ENCODE data around the gene ADCY10. TPM values are rescaled to one million over a fixed set of nuclear protein-coding genes. Genes with fewer than 3 reads are reported as not detected.
"Not testable (repeated sequence)": the region's sequence is repeated elsewhere in the genome, so short reads cannot be mapped to it uniquely, and the experiment has no call there.

The ADCY10 gene
- polyA plus RNA-seq, 12 donors, result 0.04 to 0.44 (median 0.13) TPM; not detected in 3

GRCh38 chr1:167861664-167862381 lies 52.1 kb downstream of the ADCY10 start:
- DNase-seq, result no peak

DNA sequence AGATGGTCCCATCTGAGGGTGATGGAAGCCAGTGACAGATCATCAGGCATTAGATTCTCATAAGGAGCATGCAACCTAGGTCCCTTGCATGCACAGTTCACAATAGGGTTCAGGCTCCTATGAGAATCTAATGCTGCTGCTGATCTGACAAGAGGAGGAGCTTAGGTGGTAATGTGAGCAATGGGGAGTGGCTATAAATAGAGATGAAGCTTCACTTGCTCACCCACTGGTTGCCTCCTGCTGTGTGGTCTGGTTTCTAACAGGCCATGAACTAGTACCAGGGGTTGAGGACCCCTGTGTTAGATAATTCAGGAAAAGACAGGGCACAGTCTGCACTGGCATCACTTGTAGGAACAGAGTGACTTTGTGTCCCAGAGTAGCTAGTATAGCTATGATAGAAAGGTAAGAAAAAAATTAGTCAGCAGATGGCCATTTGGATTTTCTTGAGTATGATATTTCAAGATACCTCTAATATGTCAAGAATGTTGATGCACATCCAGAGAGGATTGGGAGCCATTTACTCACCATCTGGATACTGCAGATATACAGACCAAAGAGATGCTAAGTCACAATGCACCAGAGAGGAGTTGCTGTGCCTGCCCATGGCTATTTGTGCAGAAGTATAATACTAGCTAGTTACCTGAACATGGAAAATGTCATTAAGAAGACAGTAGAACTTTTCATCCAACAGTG lies 53.6 kb downstream of the ADCY10 start:
- DNase-seq, result no peak

- DNase-seq, result no peak
Observed at GRCh38 chr1:167856711-167857418, 57.1 kb downstream of the ADCY10 start.

DNA sequence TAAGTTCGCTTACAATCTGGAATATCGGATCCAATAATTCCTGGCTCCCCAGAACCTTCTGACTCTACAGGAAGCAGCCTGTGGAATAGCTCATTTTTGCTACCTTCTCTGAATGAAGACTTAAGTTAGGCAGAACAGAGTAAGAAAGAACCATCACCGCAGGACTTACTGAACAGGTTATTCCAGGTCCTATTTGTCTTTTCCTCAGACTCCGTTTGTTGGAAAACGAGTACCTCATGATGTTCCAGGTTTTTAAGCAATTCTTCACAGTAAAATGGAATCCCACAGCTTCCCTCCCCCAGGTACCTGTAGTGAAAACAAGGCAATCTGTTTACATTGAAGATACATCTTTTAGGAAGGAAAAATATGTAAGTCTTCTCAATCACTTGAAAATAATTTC lies 59.8 kb downstream of the ADCY10 start:
- DNase-seq, result no peak

DNA sequence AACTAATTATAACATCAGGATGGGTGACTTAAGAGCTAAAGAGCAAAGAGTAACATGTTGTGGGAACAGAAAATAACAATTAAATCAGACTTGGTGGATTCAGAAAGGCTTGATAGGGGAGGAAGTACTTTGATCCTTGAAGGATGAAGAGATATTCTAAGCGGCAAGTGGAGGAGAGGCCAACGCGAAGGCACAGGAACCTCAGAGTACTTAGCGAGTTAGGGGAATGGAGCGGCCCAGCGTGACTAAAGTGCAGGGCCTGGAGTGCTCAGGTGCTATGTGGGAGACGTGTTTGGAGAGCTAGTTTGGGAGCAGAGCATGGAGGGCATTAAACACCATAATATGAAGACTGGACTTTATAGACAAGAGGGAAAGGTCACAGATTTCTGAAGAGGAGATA lies 64.3 kb downstream of the ADCY10 start:
- DNase-seq, result no peak

DNA sequence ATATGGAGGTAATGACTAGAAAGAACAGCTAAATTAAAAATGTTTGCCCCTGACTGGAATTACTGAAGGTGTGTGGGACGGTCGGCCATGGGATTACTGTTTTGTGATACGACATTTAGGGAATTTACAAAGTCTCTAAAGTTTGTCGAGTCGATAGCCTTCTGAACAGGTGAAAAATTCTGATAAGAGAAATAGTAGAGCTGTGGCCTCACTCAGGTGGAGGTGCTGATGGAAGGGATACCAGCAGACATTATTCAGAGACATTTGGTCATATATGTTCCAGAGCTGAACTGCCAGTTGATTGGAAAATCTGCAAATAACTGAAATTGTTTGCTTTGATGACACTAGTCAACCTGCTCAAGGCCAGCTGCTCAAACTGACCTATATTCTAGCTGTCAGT lies 71.1 kb downstream of the ADCY10 start:
- DNase-seq, result no peak

GRCh38 chr1:167841530-167841929 lies 72.4 kb downstream of the ADCY10 start:
- DNase-seq, result no peak

GRCh38 chr1:167839009-167839408 lies 74.9 kb downstream of the ADCY10 start:
- DNase-seq, result no peak

DNA sequence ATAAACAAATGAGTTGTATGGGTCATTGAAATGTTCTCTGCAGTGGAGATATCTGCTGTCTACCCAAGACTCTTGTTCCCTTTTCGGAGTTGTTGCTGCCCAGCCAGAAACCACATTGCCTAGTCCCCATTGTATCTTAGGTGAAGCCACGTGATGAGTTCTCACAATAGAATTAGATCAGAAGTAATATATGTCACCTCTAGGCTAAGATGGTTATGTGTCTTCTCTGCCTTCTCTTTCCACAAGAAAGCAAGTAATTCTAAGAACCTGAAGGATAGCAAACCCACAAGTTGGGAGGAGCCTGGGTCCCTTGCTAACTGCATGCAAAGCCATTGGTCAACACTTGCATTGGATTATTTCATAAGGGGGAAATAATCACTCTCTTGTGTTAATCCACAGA lies 76.6 kb downstream of the ADCY10 start:
- DNase-seq, result no peak

DNA sequence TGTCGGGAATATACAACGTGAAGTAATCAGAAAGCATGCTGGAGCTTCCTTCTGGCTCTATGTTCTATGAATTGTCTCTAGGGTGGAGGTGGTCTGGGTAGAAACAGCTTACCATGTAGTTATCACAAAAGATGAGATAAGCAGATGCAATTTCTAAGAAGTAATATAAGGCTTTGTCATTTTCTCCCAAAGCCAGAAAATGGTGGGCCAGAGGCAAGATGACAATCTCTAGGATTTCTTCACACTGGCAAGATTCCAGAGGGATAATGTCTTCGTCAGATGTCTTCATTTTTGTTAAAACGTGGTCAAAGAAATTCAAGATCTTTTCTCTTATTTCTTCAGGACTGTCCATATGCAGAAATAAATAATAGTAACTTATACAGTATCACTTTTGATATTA lies 77.7 kb downstream of the ADCY10 start:
- DNase-seq, result no peak

DNA sequence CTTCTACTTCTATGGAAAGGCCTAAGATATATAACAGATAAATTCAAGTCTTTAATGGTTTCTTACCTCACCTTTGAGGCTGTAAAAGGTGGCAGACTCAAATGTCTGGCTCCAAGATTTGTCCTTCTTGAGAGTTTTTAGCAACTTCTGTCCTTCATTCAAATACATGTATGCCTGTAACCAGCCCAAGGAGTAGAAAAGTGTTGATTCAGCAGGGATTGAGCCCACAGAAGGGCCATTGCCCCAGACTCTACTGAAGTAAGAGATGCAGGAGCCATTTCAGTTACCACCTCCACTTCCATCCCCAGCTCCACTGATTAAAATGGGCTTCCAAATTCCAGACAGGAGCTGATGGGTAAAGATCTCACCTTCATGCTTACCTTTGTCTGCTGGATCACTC lies 80.0 kb downstream of the ADCY10 start:
- no peak for DNase-seq

DNA sequence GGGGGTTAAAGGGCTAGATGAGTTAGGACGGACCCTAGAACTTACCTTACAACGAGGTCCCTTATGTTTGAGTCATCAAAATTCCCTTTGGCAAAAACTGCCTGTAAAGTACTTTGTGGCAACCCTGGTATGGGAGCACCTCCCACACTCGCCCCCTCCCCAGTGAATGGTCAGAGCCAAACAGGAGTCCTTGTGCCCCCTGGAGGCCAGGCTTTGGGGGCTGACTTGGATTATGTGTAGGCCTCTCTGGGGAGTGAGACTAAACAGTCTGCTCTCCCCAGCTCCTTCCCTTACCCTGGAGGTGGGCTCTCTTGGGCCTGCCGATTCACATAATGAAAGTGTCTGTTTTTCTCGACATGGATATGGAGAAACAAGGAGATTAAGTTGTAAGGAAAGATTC lies 81.2 kb downstream of the ADCY10 start:
- no peak for DNase-seq

GRCh38 chr1:167830668-167831067 lies 83.3 kb downstream of the ADCY10 start:
- DNase-seq, result not testable (repeated sequence)

DNA sequence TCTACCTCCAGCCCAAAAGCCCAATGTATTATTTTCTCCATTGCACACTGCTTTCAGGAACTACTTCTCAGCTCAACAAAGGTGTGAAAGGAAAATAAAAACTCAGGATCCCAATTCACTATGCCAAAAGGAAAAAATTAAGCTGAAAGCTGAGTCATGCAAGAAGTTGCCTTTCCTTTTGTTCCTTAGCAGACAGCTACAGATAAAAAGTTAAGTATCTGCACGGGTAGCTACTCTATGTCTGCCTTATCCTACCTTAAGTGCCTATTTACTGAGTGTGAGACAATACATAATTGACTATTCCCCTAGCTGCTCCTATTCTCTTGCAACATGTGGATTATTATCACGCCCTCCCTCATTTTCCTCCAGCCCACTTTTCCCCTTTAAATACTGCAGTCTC lies 84.1 kb downstream of the ADCY10 start:
- no peak for DNase-seq

DNA sequence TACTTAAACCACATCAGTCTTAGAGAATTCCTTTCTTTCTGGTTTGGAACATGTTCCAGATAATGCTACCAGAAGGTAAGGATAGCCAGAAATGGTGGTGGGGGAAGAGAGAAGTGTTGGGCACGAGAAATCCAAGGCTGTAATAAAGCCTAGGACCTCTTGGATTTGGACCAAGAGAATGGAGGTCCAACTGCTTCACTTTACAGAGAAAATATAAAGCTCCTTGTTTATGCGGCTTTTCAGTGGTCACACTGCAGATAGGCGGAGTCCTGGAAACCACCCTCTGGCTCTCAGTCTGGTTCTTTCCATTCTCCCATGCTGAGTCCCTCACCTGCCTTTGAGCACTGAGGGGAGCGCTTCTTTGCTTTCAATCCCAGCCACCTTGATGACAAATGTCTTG lies 87.8 kb downstream of the ADCY10 start:
- no peak for DNase-seq

DNA sequence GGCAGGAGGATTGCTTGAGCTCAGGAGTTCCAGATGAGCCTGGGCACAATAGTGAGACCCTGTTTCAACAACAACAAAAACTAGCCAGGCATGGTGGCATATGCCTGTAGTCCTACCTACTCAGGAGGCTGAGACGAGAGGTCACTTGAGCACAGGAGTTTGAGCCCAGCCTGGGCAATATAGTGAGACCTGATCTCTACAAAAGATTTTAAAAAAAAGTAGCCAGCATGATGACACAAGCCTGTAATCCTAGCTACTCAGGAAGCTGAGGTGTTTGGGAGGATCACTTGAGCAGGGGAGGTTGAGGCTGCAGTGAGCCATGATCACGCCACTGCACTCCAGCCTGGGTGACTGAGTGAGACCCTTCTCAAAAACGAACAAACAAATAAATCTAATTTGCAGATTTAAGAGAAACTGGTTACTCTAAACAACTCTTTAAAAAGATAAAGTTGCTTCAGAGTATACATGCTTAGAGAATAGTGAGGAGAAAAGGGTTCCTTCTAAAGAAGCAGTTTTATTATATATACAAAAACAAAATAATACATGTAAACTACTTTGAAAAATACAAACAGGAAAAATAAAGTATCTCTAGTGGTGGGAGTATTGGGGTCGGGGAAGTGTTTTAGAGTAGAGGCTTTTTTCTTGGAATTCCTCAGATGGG lies 88.4 kb downstream of the ADCY10 start:
- no peak for DNase-seq

DNA sequence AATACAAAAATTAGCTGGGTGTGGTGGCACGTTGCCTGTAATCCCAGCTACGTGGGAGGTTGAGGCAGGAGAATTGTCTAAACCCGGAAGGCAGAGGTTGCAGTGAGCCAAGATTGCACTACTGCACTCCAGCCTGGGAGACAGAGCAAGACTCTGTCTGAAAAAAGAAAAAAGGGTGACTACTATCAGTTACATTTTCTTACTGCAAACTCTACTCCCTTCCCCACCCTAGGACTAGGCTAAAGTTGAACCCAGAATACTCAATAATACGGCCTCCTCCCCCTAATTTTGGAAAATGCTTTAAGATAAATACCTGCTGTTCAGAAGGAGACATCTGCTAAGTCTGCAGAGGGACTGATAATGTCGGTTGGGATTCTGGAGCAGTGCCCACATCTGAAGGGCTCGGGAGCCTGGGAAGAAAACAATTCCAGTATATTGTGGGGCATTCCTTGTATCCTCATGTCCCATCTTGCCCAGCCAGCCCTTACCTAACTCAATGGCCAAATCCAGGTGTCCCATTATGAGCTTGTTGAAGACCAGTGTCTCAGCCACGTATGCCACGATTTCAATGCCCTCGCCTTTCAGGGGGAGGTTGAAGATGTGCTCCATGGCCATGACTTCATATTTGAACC lies 89.7 kb downstream of the ADCY10 start:
- DNase-seq, result no peak

DNA sequence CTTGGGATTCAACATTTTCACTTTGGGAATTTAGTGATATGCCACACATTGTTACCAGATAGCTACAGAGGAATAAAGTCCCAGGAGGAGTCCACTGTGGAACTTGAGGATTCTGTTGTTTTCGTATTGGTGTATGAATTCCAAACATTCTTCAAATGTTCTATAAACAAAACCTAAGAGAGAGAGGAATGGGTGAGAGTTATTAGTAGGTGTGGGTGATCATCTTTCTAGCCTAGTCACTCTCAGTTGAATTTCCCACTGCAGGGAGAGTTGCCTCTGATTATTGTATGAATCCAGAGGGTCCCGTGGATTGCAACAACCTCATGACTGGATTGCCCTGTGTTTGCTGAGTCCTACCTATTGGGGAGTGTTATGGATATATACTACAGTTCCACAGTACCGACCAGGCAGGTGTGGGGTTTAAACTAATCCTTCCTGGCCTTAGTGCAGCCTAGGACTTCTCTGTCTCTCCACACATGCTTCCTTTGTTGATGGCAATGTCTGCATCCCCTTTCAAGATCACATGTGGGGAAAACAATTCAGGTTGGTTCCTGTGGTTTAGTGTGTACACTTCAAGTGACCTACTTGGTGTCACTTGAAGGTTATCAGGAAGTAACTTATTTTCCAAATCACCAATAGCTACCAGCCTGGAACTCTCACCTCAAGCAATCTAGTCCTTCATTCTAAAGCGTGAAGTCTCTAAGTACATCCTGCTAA lies 91.8 kb downstream of the ADCY10 start:
- no peak for DNase-seq

DNA sequence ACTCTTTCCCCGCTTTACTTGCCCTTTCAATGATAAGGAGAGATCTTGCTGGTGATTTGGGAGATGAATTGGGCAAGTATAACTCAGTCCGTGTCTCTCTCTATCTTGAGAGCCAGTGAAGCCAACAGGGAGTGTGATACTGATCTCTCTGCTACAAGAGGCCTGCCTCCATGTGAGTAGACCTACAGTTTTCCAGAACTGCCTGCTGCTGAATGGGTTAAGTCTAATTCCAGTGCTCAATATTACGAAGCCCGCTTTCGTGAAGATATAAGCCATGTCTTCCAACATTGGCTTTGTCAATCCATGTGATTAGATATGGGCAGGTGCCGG lies 92.6 kb downstream of the ADCY10 start:
- no peak for DNase-seq

DNA sequence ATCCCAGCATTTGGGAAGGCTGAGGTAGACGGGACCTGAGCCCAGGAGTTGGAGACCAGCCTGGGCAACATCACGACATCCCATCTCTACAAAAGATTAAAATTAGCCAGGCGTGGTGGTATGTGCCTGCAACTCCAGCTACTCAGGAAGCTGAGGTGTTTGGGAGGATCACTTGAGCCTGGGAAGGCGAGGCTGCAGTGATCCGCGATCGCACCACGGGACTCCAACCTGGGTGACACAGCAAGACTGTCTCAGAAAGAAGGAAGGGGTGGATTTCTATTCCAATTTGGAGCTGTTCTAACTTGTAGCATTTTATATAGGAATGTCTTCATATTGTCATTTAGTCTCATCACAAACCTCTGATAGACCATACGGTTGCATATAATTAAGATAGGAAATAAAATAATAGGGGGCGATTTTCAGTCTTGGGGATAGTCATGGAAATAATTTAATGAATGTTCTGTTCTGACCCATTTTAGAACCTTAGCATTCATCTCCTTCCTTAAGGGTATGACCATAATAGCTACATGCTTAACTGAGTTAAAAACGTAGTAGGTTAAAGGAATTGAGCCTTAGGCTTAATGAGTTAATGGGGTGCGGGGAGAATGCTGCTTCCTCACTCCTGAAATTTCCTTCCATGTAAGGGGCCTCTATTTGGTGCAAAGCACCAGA lies 93.1 kb downstream of the ADCY10 start:
- DNase-seq, result no peak
